ENCODE data around the gene SLAMF7.

Gene SLAMF7

GRCh38 chr1:160761046-160761445 is 22.0 kb downstream of the SLAMF7 start:
- no peak overlapping the region for H3K4me3 ChIP-seq (ENCODE audit: low read length)
- H3K4me2 ChIP-seq (ENCODE audit: low read length) = no peak overlapping the region
- no peak overlapping the region for H3K9ac ChIP-seq (ENCODE audit: low read depth, low read length)
- H3K27me3 ChIP-seq (ENCODE audit: control insufficient read depth, insufficient read depth, low read length) = no peaks in the 10 kb centered on the region
- H3K9me3 ChIP-seq (replicated peaks; ENCODE audit: low read length) = no peaks in the 10 kb centered on the region
- no peaks in the 10 kb centered on the region for H3K36me3 ChIP-seq (ENCODE audit: insufficient read depth, low read length)
- no peaks in the 10 kb centered on the region for H3K4me1 ChIP-seq (ENCODE audit: control insufficient read depth, insufficient read depth, low read length)

GRCh38 chr1:160761886-160762285 is 22.8 kb downstream of the SLAMF7 start:
- H3K9me3 ChIP-seq (replicated peaks; ENCODE audit: low read length) = no peaks in the 10 kb centered on the region
- no peak overlapping the region for H3K4me3 ChIP-seq (ENCODE audit: low read length)
- no peak overlapping the region for H3K4me2 ChIP-seq (ENCODE audit: low read length)
- no peaks in the 10 kb centered on the region for H3K4me1 ChIP-seq (ENCODE audit: control insufficient read depth, insufficient read depth, low read length)
- no peaks in the 10 kb centered on the region for H3K36me3 ChIP-seq (ENCODE audit: insufficient read depth, low read length)
- H3K27me3 ChIP-seq (ENCODE audit: control insufficient read depth, insufficient read depth, low read length) = no peaks in the 10 kb centered on the region
- no peak overlapping the region for H3K9ac ChIP-seq (ENCODE audit: low read depth, low read length)

- no peak overlapping the region for H3K4me3 ChIP-seq (ENCODE audit: low read length)
- no peak overlapping the region for H3K4me2 ChIP-seq (ENCODE audit: low read length)
- H3K4me1 ChIP-seq (ENCODE audit: control insufficient read depth, insufficient read depth, low read length) = no peaks in the 10 kb centered on the region
These were observed 24.9 kb downstream of the SLAMF7 start for GRCh38 chr1:160763993-160764392.

GRCh38 chr1:160767395-160768294 is 28.6 kb downstream of the SLAMF7 start:
- no peaks in the 10 kb centered on the region for H3K9me3 ChIP-seq (replicated peaks; ENCODE audit: low read length)
- H3K36me3 ChIP-seq (ENCODE audit: insufficient read depth, low read length) = no peaks in the 10 kb centered on the region
- no peak overlapping the region for H3K9ac ChIP-seq (ENCODE audit: low read depth, low read length)
- H3K4me1 ChIP-seq (ENCODE audit: control insufficient read depth, insufficient read depth, low read length) = no peaks in the 10 kb centered on the region
- H3K27me3 ChIP-seq (ENCODE audit: control insufficient read depth, insufficient read depth, low read length) = no peaks in the 10 kb centered on the region
- H3K4me2 ChIP-seq (ENCODE audit: low read length) = no peak overlapping the region
- H3K4me3 ChIP-seq (ENCODE audit: low read length) = no peak overlapping the region

More at GRCh38 chr1:160763993-160764392, 24.9 kb downstream of the SLAMF7 start:
- Histone ChIP-seq H3K27me3 (ENCODE audit: control insufficient read depth, insufficient read depth, low read length) (no peaks in the 10 kb centered on the region), H3K9ac (ENCODE audit: low read depth, low read length) (no peak overlapping the region), H3K36me3 (ENCODE audit: insufficient read depth, low read length) (no peaks in the 10 kb centered on the region), H3K9me3 (replicated peaks; ENCODE audit: low read length) (no peaks in the 10 kb centered on the region)

GRCh38 chr1:160768295-160768657 is 29.2 kb downstream of the SLAMF7 start:
- H3K4me3 ChIP-seq (ENCODE audit: low read length) = no peak overlapping the region
- H3K4me1 ChIP-seq (ENCODE audit: control insufficient read depth, insufficient read depth, low read length) = no peaks in the 10 kb centered on the region
- H3K27me3 ChIP-seq (ENCODE audit: control insufficient read depth, insufficient read depth, low read length) = no peaks in the 10 kb centered on the region
- no peak overlapping the region for H3K9ac ChIP-seq (ENCODE audit: low read depth, low read length)
- no peak overlapping the region for H3K4me2 ChIP-seq (ENCODE audit: low read length)
- H3K9me3 ChIP-seq (replicated peaks; ENCODE audit: low read length) = no peaks in the 10 kb centered on the region
- H3K36me3 ChIP-seq (ENCODE audit: insufficient read depth, low read length) = no peaks in the 10 kb centered on the region

GRCh38 chr1:160772331-160772730 is 33.3 kb downstream of the SLAMF7 start:
- H3K4me2 ChIP-seq (ENCODE audit: low read length) = no peak overlapping the region
- H3K9ac ChIP-seq (ENCODE audit: low read depth, low read length) = no peak overlapping the region
- no peaks in the 10 kb centered on the region for H3K9me3 ChIP-seq (replicated peaks; ENCODE audit: low read length)
- H3K4me3 ChIP-seq (ENCODE audit: low read length) = no peak overlapping the region
- H3K36me3 ChIP-seq (ENCODE audit: insufficient read depth, low read length) = no peaks in the 10 kb centered on the region
- H3K4me1 ChIP-seq (ENCODE audit: control insufficient read depth, insufficient read depth, low read length) = no peaks in the 10 kb centered on the region
- no peaks in the 10 kb centered on the region for H3K27me3 ChIP-seq (ENCODE audit: control insufficient read depth, insufficient read depth, low read length)

- Histone ChIP-seq H3K9me3 (replicated peaks; ENCODE audit: low read length) (no peaks in the 10 kb centered on the region), H3K36me3 (ENCODE audit: insufficient read depth, low read length) (no peaks in the 10 kb centered on the region), H3K27me3 (ENCODE audit: control insufficient read depth, insufficient read depth, low read length) (no peaks in the 10 kb centered on the region), H3K9ac (ENCODE audit: low read depth, low read length) (no peak overlapping the region), H3K4me2 (ENCODE audit: low read length) (no peak overlapping the region), H3K4me1 (ENCODE audit: control insufficient read depth, insufficient read depth, low read length) (no peaks in the 10 kb centered on the region), H3K4me3 (ENCODE audit: low read length) (no peak overlapping the region)
These were observed 34.0 kb downstream of the SLAMF7 start for GRCh38 chr1:160773093-160773492.

- H3K4me2 ChIP-seq (ENCODE audit: low read length) = no peak overlapping the region
- no peak overlapping the region for H3K4me3 ChIP-seq (ENCODE audit: low read length)
- no peaks in the 10 kb centered on the region for H3K36me3 ChIP-seq (ENCODE audit: insufficient read depth, low read length)
- H3K9me3 ChIP-seq (replicated peaks; ENCODE audit: low read length) = no peaks in the 10 kb centered on the region
- no peaks in the 10 kb centered on the region for H3K27me3 ChIP-seq (ENCODE audit: control insufficient read depth, insufficient read depth, low read length)
- no peaks in the 10 kb centered on the region for H3K4me1 ChIP-seq (ENCODE audit: control insufficient read depth, insufficient read depth, low read length)
- H3K9ac ChIP-seq (ENCODE audit: low read depth, low read length) = no peak overlapping the region
These were observed 36.1 kb downstream of the SLAMF7 start for GRCh38 chr1:160774886-160775719.

- no peaks in the 10 kb centered on the region for H3K9me3 ChIP-seq (replicated peaks; ENCODE audit: low read length)
- no peaks in the 10 kb centered on the region for H3K36me3 ChIP-seq (ENCODE audit: insufficient read depth, low read length)
- no peak overlapping the region for H3K4me3 ChIP-seq (ENCODE audit: low read length)
- no peak overlapping the region for H3K4me2 ChIP-seq (ENCODE audit: low read length)
- H3K9ac ChIP-seq (ENCODE audit: low read depth, low read length) = no peak overlapping the region
- no peaks in the 10 kb centered on the region for H3K4me1 ChIP-seq (ENCODE audit: control insufficient read depth, insufficient read depth, low read length)
- no peaks in the 10 kb centered on the region for H3K27me3 ChIP-seq (ENCODE audit: control insufficient read depth, insufficient read depth, low read length)
These were observed 37.1 kb downstream of the SLAMF7 start for GRCh38 chr1:160776178-160776577.

- Histone ChIP-seq H3K9me3 (replicated peaks; ENCODE audit: low read length) (no peaks in the 10 kb centered on the region), H3K9ac (ENCODE audit: low read depth, low read length) (no peak overlapping the region), H3K4me1 (ENCODE audit: control insufficient read depth, insufficient read depth, low read length) (no peaks in the 10 kb centered on the region), H3K36me3 (ENCODE audit: insufficient read depth, low read length) (no peaks in the 10 kb centered on the region), H3K27me3 (ENCODE audit: control insufficient read depth, insufficient read depth, low read length) (no peaks in the 10 kb centered on the region), H3K4me3 (ENCODE audit: low read length) (no peak overlapping the region), H3K4me2 (ENCODE audit: low read length) (no peak overlapping the region)
These were observed 38.5 kb downstream of the SLAMF7 start for GRCh38 chr1:160777486-160778089.

GRCh38 chr1:160778976-160779375 is 39.9 kb downstream of the SLAMF7 start:
- no peaks in the 10 kb centered on the region for H3K27me3 ChIP-seq (ENCODE audit: control insufficient read depth, insufficient read depth, low read length)
- no peak overlapping the region for H3K9ac ChIP-seq (ENCODE audit: low read depth, low read length)
- H3K4me3 ChIP-seq (ENCODE audit: low read length) = no peak overlapping the region
- no peaks in the 10 kb centered on the region for H3K36me3 ChIP-seq (ENCODE audit: insufficient read depth, low read length)
- no peak overlapping the region for H3K4me2 ChIP-seq (ENCODE audit: low read length)
- H3K4me1 ChIP-seq (ENCODE audit: control insufficient read depth, insufficient read depth, low read length) = no peaks in the 10 kb centered on the region
- no peaks in the 10 kb centered on the region for H3K9me3 ChIP-seq (replicated peaks; ENCODE audit: low read length)
